Hepatocyte (in vitro differentiated cells): ENCODE results near the gene VAMP2. TPM values are rescaled to one million over a fixed set of nuclear protein-coding genes. Genes with fewer than 3 reads are reported as not detected.

Experiments used
- DNase-seq: peaks from one replicate; pipeline ENCODE4 v3.0.0-alpha.2; 2016; ENCODE audit warnings: low spot score
- H2AFZ ChIP-seq: fragments of 200-600 bp; sonication (generic); 2 replicates; pipeline ENCODE4 v1.6.0; 2016; ENCODE audit warnings: antibody characterized with exemption, mild to moderate bottlenecking
- H3K27ac ChIP-seq: fragments of 200-600 bp; sonication (generic); 2 replicates; pipeline ENCODE4 v1.5.1; 2016; ENCODE audit warnings: mild to moderate bottlenecking
- H3K27me3 ChIP-seq: fragments of 200-600 bp; sonication (generic); 2 replicates; pipeline ENCODE4 v1.6.1; 2016
- H3K36me3 ChIP-seq: fragments of 200-600 bp; sonication (generic); replicated peaks from 2 replicates; pipeline ENCODE4 v1.5.1; 2016; ENCODE audit warnings: low read depth; ENCODE audit not compliant: insufficient read depth
- H3K4me1 ChIP-seq: fragments of 200-600 bp; sonication (generic); 2 replicates; pipeline ENCODE4 v1.5.1; 2016; ENCODE audit warnings: mild to moderate bottlenecking, moderate library complexity; ENCODE audit not compliant: insufficient read depth
- H3K4me2 ChIP-seq: fragments of 200-600 bp; sonication (generic); 2 replicates; pipeline ENCODE4 v1.6.0; 2016
- H3K4me3 ChIP-seq: fragments of 200-600 bp; sonication (generic); 2 replicates; pipeline ENCODE4 v1.5.1; 2016; ENCODE audit warnings: mild to moderate bottlenecking
- H3K79me2 ChIP-seq: fragments of 200-600 bp; sonication (generic); 2 replicates; pipeline ENCODE4 v1.6.0; 2017; ENCODE audit warnings: mild to moderate bottlenecking
- H3K9me2 ChIP-seq: fragments of 200-600 bp; sonication (generic); replicated peaks from 2 replicates; pipeline ENCODE4 v1.6.0; 2017; ENCODE audit warnings: mild to moderate bottlenecking; ENCODE audit not compliant: insufficient read depth
- H3K9me3 ChIP-seq: fragments of 200-600 bp; sonication (generic); 2 replicates; pipeline ENCODE4 v1.5.1; 2016; ENCODE audit warnings: low read depth, mild to moderate bottlenecking
- H4K20me1 ChIP-seq: fragments of 200-600 bp; sonication (generic); 2 replicates; pipeline ENCODE4 v1.6.0; 2016; ENCODE audit warnings: mild to moderate bottlenecking; ENCODE audit not compliant: insufficient read depth, poor library complexity, severe bottlenecking
- CTCF ChIP-seq: fragments of 200-600 bp; sonication (generic); IDR thresholded peaks from 2 replicates; pipeline ENCODE4 v1.5.1; 2016; ENCODE audit warnings: antibody characterized with exemption, mild to moderate bottlenecking; ENCODE audit not compliant: poor library complexity
- EZH2 ChIP-seq: fragments of 200-600 bp; sonication (generic); IDR thresholded peaks from 2 replicates; pipeline ENCODE4 v1.6.1; 2016; ENCODE audit warnings: antibody characterized with exemption, mild to moderate bottlenecking, borderline replicate concordance
- EZH2phosphoT487 ChIP-seq: fragments of 200-600 bp; sonication (generic); IDR thresholded peaks from one replicate; pipeline ENCODE4 v1.6.1; 2018; ENCODE audit warnings: antibody characterized with exemption, mild to moderate bottlenecking, low read depth, moderate library complexity; ENCODE audit not compliant: unreplicated experiment, severe bottlenecking
- WGBS: methylation state at CpG from one replicate; pipeline ENCODE4 v1.1.6; 2016; ENCODE audit warnings: low lambda C conversion rate; ENCODE audit errors: missing lambda C conversion rate; 5-methylcytosine and 5-hydroxymethylcytosine counted together
- polyA plus RNA-seq: library from polyadenylated mRNA; unstranded; fragments of >200 nt; fragmentation: Nextera tagmentation; extraction: Ambion mirVana; gene quantifications from 2 replicates; pipeline ENCODE4 v1.2.1, GENCODE V29; 2016
- total RNA-seq: library from RNA; depleted of rRNA; stranded (reverse); fragments of >200 nt; gene quantifications from 2 replicates; pipeline ENCODE4 v1.2.3, GENCODE V29; 2014

The VAMP2 gene
- total and polyA plus RNA-seq, 2 experiments from 2014 or later, result 8.5 to 44.6 TPM

GRCh38 chr17:8138374-8138671 is 24.4 kb downstream of the VAMP2 start:
- H3K36me3 ChIP-seq, result no peaks in the 10 kb centered on the region
- no peaks in the 10 kb centered on the region for H3K9me3 ChIP-seq
- peaks cover 8% of the 10 kb centered on the region for H3K4me1 ChIP-seq
- H3K4me2 ChIP-seq, result peak overlapping the region; percentile 77
- peak overlapping the region; percentile 9 for H3K4me3 ChIP-seq
- H4K20me1 ChIP-seq, result peaks cover 20% of the 10 kb centered on the region
- TF ChIP-seq EZH2, result no peak
- no peak for TF ChIP-seq EZH2phosphoT487
- TF ChIP-seq CTCF, result no peak
- no peaks in the 10 kb centered on the region for H3K27me3 ChIP-seq
- H3K9me2 ChIP-seq, result no peaks in the 10 kb centered on the region
- H3K27ac ChIP-seq, result peak overlapping the region; percentile 97
- WGBS, result under 1% methylated on average over 7 of the region's 7 CpGs
- DNase-seq, result no peak
- H3K79me2 ChIP-seq, result no peaks in the 10 kb centered on the region
- H2AFZ ChIP-seq, result peak overlapping the region; percentile 28

GRCh38 chr17:8137645-8138373 is 24.9 kb downstream of the VAMP2 start:
- no peaks in the 10 kb centered on the region for H3K9me3 ChIP-seq
- no peaks in the 10 kb centered on the region for H3K36me3 ChIP-seq
- no peaks in the 10 kb centered on the region for H3K27me3 ChIP-seq
- TF ChIP-seq EZH2, result no peak
- no peak for TF ChIP-seq CTCF
- no peak for TF ChIP-seq EZH2phosphoT487
- H3K4me2 ChIP-seq, result peak overlapping the region; percentile 77
- H3K79me2 ChIP-seq, result no peaks in the 10 kb centered on the region
- peaks cover 18% of the 10 kb centered on the region for H4K20me1 ChIP-seq
- DNase-seq, result peak; percentile 16
- peak overlapping the region; percentile 28 for H2AFZ ChIP-seq
- peak overlapping the region; percentile 97 for H3K27ac ChIP-seq
- H3K9me2 ChIP-seq, result no peaks in the 10 kb centered on the region
- peaks cover 8% of the 10 kb centered on the region for H3K4me1 ChIP-seq
- peak overlapping the region; percentile 9 for H3K4me3 ChIP-seq
- WGBS, result 24% methylated on average over 21 of the region's 21 CpGs

GRCh38 chr17:8133941-8134340 is 28.8 kb downstream of the VAMP2 start:
- Histone ChIP-seq H3K27me3 (no peaks in the 10 kb centered on the region), H3K9me3 (no peaks in the 10 kb centered on the region), H3K4me2 (no peak overlapping the region), H2AFZ (no peak overlapping the region), H3K4me3 (no peak overlapping the region), H3K9me2 (no peaks in the 10 kb centered on the region), H3K4me1 (peaks cover 3% of the 10 kb centered on the region), H4K20me1 (no peaks in the 10 kb centered on the region), H3K36me3 (no peaks in the 10 kb centered on the region), H3K27ac (no peak overlapping the region), H3K79me2 (no peaks in the 10 kb centered on the region)
- 84% methylated on average over 4 of the region's 4 CpGs for WGBS
- no peak for TF ChIP-seq EZH2
- no peak for TF ChIP-seq EZH2phosphoT487
- no peak for TF ChIP-seq CTCF
- DNase-seq, result no peak
